Iris pigment epithelial cell (primary cell): ENCODE measurements around the gene FASLG.
A peak's percentile ranks its signal among the peaks of the same experiment; 100 is the strongest.

Source experiments
- DNase-seq: peaks from one replicate; pipeline ENCODE4 v3.0.0-alpha.2; 2011; ENCODE audit warnings: low read depth

Gene FASLG

GRCh38 chr1:172646653-172647052 is 12.2 kb upstream of the FASLG start:
- DNase-seq, result no peak

DNA sequence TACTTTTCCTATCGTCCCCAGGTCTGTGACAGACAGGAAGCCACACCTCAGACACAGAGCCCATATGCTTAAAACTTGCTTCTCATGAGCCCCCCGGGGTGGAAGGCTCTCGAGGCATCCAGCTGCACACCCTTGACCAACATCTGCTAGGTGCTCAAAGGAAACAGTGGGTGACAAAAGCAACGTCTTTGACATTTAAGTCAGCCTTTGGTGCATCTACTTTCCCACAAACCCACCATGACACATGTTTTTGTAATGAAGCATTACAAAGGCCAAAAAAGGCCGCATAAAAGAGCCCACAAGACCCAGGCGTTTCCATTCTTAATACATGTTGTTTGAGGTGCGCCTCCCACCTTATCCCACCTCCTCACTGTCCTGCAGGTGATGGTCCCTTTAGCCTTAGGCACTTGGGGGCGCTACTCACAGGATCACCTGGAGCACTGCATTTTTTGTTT is 11.8 kb upstream of the FASLG start:
- no peak for DNase-seq

DNA sequence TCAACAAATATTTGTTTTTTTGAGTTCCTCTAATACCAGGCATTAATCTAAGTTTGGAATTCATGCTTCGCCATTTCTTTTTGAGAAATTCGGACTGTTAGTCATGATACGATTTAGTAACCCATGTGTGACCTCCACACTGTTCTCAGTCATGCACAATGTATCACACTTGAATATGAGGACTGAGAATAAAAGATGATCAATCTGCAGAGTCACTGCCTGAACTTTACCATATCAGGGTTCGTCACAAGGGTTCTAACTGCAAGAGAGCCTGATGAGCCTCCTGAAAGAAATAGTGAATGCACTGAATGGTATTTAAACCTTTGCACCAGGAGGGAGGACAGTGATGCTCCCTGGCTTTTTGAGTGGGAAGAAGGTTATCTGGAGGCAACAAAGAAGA is 10.9 kb upstream of the FASLG start:
- peak; percentile 18 for DNase-seq

GRCh38 chr1:172650474-172651193 is 8.3 kb upstream of the FASLG start:
- peak; percentile 64 for DNase-seq

GRCh38 chr1:172653015-172653709 is 5.7 kb upstream of the FASLG start:
- DNase-seq, result peak; percentile 73

DNA sequence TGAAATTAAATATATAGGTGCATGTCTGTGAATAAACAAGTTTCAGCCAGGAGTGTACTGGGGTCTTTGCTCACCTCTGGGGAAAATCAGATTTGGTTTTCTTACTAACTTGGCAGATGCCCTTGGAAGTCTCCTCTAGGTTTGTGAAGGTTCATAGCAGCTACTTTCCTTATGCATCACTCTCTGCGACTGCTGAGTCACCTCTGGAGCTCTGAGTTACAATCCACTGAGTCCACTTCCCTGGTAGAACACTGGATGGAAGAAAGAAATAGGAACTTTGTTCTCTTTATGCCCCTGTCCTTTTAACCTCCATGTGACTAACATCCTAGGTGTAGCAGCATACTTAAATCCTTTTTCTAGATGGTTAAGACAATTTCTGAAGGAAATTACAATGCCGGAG is 4.4 kb upstream of the FASLG start:
- peak; percentile 84 for DNase-seq

GRCh38 chr1:172656576-172656975 is 2.3 kb upstream of the FASLG start:
- no peak for DNase-seq

DNA sequence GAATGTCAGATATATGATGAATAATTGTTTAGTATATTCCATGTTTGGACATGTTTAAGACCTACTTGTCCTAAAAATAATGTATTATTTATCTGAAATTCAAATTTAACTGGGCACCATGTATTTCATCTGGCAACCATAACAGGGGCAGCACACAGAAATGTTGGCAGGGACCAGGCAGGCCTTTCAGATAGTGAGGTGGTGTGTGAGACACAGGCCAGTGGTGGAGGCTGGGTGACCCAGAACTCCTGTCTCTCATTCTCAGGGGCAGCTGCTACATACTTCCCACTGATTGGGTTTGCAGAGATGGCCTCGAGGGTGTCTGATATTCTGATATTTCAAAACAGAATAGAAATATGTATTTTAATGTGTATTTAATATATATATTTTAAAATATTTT is 1.3 kb upstream of the FASLG start:
- DNase-seq, result no peak

- no peak for DNase-seq
Measured at GRCh38 chr1:172661107-172661506, 2.2 kb downstream of the FASLG start.

GRCh38 chr1:172662464-172663109 is 3.7 kb downstream of the FASLG start:
- DNase-seq, result peak; percentile 96

- DNase-seq, result no peak
Measured at GRCh38 chr1:172663732-172664131, 4.8 kb downstream of the FASLG start.

GRCh38 chr1:172668097-172668496 is 9.2 kb downstream of the FASLG start:
- DNase-seq, result no peak

- DNase-seq, result no peak
Measured at GRCh38 chr1:172669011-172669410, 10.1 kb downstream of the FASLG start.

- no peak for DNase-seq
Measured at GRCh38 chr1:172670316-172670715, 11.4 kb downstream of the FASLG start.

DNA sequence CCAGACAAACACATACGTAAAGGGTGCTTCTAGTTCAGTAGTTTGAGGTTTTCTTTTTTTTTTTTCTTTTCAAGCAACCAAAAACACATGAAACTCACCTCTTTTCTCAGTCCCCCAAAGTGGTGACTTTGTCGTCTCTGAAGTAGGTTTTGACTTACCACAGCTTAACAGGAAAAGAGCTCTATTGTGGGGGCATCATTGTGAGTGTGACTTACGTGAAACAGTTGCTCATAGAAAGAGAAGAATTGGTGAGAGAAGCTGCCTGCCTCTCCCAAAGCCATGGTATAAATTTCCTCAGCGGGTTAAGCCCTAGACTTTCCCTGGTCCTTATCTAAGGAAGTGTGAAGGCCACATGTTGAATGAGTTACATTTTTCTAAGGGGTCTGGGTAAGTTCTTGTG is 11.9 kb downstream of the FASLG start:
- no peak for DNase-seq

DNA sequence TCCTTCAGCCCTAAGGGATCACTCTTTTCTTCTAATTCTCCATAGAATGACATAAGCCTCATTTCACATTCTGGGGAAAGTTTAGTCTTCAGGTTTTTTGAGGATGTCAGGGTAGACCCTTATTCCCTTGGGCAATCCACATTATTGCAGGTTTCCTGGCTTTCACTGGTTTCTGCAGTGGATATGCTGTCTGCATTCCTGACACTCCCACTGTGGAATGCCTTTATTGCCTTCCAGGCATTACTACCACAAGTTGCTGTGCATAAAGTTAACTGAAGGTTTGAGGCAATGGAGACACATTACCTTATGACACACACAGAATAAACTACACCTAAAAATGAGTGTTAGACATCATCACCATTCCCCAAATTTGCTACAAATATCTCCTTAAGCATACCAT is 12.7 kb downstream of the FASLG start:
- DNase-seq, result peak; percentile 50

- DNase-seq, result no peak
Measured at GRCh38 chr1:172672720-172673119, 13.8 kb downstream of the FASLG start.

GRCh38 chr1:172673761-172674160 is 14.9 kb downstream of the FASLG start:
- DNase-seq, result peak; percentile 20

GRCh38 chr1:172674831-172675613 is 16.1 kb downstream of the FASLG start:
- DNase-seq, result no peak

- no peak for DNase-seq
Measured at GRCh38 chr1:172679000-172679772, 20.3 kb downstream of the FASLG start.

- DNase-seq, result no peak
Measured at GRCh38 chr1:172680244-172680643, 21.3 kb downstream of the FASLG start.
